GM18508 (cell line): ENCODE data around the gene SMPDL3A.

Source experiments
- ATAC-seq: cut with Tn5 transposase; IDR thresholded peaks from one replicate; pipeline ENCODE4 v1.9.1; 2021; ENCODE audit warnings: moderate number of reproducible peaks; ENCODE audit not compliant: insufficient read depth, unreplicated experiment

The SMPDL3A gene

GRCh38 chr6:122772724-122773415 is 16.2 kb upstream of the SMPDL3A start:
- no peak for ATAC-seq

- no peak for ATAC-seq
Measured at GRCh38 chr6:122775975-122776374, 13.1 kb upstream of the SMPDL3A start.

GRCh38 chr6:122778302-122778701 is 10.8 kb upstream of the SMPDL3A start:
- ATAC-seq = no peak

- ATAC-seq = no peak
Measured at GRCh38 chr6:122778985-122779661, 9.9 kb upstream of the SMPDL3A start.

- no peak for ATAC-seq
Measured at GRCh38 chr6:122779667-122780066, 9.4 kb upstream of the SMPDL3A start, which contains the start of gene FABP7. Gene FABP7 (plus strand): TSS chr6:122779716. CDS start chr6:122779795, 79 bp downstream.

GRCh38 chr6:122780114-122780513 is 8.9 kb upstream of the SMPDL3A start:
- ATAC-seq = no peak

GRCh38 chr6:122781716-122782115 is 7.3 kb upstream of the SMPDL3A start:
- no peak for ATAC-seq

GRCh38 chr6:122783401-122783800 is 5.7 kb upstream of the SMPDL3A start:
- no peak for ATAC-seq

GRCh38 chr6:122785891-122786290 is 3.2 kb upstream of the SMPDL3A start:
- no peak for ATAC-seq

- ATAC-seq = no peak
Measured at GRCh38 chr6:122787721-122788120, 1.3 kb upstream of the SMPDL3A start.

GRCh38 chr6:122788208-122788607 is 850 bp upstream of the SMPDL3A start:
- ATAC-seq = no peak

GRCh38 chr6:122788663-122789181 is 336 bp upstream of the SMPDL3A start:
- ATAC-seq = no peak

- ATAC-seq = no peak
Measured at GRCh38 chr6:122790028-122790422, 967 bp downstream of the SMPDL3A start.

GRCh38 chr6:122790423-122791309 is 1.6 kb downstream of the SMPDL3A start:
- ATAC-seq = no peak

GRCh38 chr6:122791310-122791679 is 2.2 kb downstream of the SMPDL3A start:
- ATAC-seq = no peak

- ATAC-seq = no peak
Measured at GRCh38 chr6:122792766-122793165, 3.7 kb downstream of the SMPDL3A start.

- ATAC-seq = no peak
Measured at GRCh38 chr6:122797537-122797936, 8.5 kb downstream of the SMPDL3A start.

GRCh38 chr6:122798099-122798641 is 9.1 kb downstream of the SMPDL3A start:
- ATAC-seq = peak; percentile 98

GRCh38 chr6:122799140-122799745 is 10.2 kb downstream of the SMPDL3A start:
- no peak for ATAC-seq
